GM12892 (cell line): ENCODE measurements around the gene KLHL3.
A peak's percentile ranks its signal among the peaks of the same experiment; 100 is the strongest.

ENCODE experiments used
- DNase-seq: peaks from one replicate; pipeline ENCODE4 v3.0.0; 2011; ENCODE audit not compliant: insufficient read length
- FAIRE-seq: peaks from 2 replicates; lab custom pipeline; 2011; peaks lifted over from hg19 to GRCh38; lab: Jason Lieb, UNC
- POLR2A ChIP-seq: IDR thresholded peaks from 2 replicates; pipeline ENCODE4 v1.6.1; 2011; ENCODE audit warnings: low read depth, low read length, control low read depth
- POLR2AphosphoS5 ChIP-seq: IDR thresholded peaks from 2 replicates; pipeline ENCODE4 v1.6.1; 2011; ENCODE audit warnings: low read depth, low read length, control low read depth
- TAF1 ChIP-seq: IDR thresholded peaks from 2 replicates; pipeline ENCODE4 v1.6.1; 2011; ENCODE audit warnings: low read depth, mild to moderate bottlenecking, control low read depth, low read length, borderline replicate concordance

Gene KLHL3

DNA sequence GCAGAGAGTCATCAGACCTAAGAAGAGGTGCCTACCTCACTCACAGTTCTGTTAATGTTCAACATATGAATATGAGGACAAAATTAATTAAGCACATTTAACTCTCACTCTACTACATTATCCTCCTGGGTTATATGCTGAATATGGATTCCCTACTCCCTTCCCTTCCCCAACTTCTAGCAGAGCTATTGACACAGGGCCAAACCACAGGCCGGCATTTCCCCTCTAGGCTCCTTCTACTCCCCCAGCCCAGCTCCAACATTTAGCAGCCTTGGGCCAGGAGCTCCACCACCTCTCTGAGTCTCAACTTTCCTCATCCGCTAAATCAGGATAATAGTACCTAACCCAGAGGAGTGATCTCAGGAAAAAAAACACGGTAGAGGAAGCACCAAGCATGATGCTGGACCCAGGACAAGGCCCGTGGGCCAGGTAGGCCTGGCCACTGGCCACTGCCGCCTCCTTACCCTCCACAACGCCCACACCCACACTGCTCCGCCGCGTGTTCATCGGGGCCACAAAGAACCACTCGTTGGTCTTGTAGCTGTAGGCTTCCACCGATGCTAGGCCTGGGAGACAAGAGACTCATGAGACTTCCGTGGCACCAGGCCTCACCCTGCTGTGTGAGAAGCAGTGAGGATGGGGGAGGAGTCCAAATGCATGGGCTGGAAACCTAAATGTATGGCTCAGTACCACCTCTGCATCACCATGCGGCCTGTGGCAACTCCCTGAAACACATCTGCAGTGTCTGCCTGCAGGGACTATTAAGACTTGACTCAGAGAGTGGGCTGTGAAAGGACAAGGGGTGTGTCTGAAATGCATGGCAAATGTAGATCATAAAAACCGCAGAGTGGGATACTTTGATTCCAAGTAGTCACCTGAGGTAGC is 98.8 kb downstream of the KLHL3 start:
- no peak for TF ChIP-seq TAF1
- no peak for TF ChIP-seq POLR2AphosphoS5
- TF ChIP-seq POLR2A = no peak
- FAIRE-seq = no peak
- no peak for DNase-seq

DNA sequence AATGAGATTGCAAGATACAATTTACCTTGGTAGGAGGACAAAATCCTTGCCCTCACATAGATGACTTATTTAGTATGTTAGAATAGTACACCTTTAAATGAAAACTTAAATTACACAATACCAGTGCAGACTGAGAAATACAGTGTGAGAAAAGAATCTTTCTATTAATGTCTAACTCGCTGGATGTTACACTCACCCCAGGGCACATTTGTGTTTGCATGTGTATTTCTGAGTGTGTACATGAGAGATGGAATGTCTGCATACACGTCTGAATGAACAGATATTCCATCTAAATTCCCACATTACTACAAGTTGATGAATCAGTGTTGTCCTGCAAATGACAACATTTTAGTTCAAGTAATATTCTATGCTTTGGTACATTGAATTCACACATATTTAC is 99.8 kb downstream of the KLHL3 start:
- no peak for FAIRE-seq
- TF ChIP-seq POLR2A (no peak), POLR2AphosphoS5 (no peak), TAF1 (no peak)
- DNase-seq = no peak

DNA sequence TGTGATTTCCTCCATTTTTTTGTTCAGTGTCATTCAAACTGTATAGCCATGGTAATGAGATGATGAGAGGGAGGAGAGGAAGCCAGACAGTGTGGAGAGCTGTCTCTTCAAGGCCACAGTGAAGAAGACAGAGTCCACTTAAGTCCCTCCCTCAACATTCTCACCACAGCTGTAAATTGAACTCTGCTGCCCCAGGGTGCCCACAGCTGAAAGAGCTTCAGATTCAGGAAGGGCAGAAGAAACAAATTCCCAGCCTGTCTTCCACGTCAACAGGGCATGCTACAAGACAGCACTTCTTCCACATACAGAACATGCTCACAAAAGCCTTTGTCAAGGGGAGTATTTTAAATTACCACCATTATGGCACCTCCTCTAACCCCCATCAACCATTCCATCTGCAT is 100.4 kb downstream of the KLHL3 start:
- DNase-seq (no peak), FAIRE-seq (no peak)
- TF ChIP-seq POLR2A (no peak), TAF1 (no peak), POLR2AphosphoS5 (no peak)

DNA sequence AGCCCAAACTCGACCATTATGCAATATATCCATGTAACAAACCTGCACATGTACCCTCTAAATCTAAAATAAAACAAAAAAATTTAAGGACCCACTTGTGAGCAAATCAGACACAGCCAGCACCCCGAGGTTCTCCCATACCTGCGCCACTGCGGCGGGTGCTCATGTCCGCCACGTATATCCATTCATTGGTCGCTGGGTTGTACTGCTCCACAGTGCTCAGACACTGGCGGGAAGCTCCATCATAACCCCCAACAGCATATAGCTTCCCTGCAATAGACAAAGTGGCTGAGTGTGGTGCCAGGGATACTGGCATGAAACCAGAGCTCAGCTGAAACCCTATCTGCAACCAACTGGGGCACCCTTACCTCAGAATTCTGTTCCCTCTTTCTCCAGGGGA is 102.0 kb downstream of the KLHL3 start:
- FAIRE-seq (no peak), DNase-seq (no peak)
- TF ChIP-seq TAF1 = no peak
- TF ChIP-seq POLR2A = no peak
- TF ChIP-seq POLR2AphosphoS5 = no peak

DNA sequence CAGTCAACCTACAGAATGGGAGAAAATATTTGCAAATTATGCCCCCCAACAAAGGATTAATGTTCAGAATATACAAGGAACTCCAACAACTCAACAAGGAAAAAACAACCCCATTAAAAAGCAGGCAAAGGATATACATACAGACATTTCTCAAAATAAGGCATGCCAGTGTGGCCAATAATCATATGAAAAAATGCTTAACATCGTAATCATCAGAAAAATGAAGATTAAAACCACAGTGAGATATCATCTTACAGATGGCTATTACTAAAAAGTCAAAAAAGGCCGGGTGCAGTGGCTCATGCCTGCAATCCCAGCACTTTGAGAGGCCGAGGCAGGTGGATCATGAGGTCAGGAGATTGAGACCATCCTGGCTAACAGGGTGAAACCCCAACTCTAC is 103.2 kb downstream of the KLHL3 start:
- DNase-seq (no peak), FAIRE-seq (no peak)
- TF ChIP-seq POLR2A = no peak
- TF ChIP-seq TAF1 = no peak
- no peak for TF ChIP-seq POLR2AphosphoS5

DNA sequence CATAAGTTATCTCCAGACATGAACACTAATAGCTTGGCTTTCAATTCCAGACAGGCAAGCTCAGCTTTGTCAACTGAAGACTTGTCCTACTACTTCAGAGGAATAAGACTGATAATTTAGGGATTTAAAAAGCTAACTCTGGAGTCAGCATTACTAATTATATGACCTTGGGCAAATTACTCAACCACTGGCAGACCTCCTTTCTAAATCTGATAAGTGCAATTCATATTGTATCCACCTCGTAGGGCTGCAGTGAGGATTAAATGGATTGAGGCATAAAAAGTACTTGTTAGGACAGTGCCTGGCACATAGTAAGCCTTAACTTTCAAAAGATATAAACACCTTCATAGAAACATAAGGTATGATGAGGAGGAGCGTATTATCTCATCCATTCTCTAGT is 104.4 kb downstream of the KLHL3 start:
- no peak for FAIRE-seq
- TF ChIP-seq POLR2AphosphoS5 (no peak), POLR2A (no peak), TAF1 (no peak)
- DNase-seq = no peak

DNA sequence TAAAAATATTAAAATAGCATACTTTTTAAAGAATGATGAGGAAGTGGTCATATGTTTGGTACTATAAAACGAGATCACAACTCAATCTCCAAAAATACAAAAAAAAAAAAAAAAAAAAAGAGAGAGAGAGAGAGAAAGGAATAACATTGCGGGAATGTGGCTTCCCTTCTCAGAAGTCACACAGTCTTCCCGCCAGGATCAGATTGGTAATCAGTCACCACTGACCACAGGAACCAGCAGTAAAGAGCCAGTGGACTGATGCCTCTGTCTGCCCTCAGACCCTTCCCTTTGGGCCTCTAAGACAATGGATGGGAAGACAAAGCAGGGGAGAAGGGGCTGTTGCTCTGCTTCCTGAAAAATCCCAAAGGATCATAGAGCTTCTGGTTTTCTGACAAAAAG is 104.9 kb downstream of the KLHL3 start:
- TF ChIP-seq POLR2AphosphoS5 (no peak), POLR2A (no peak), TAF1 (no peak)
- no peak for FAIRE-seq
- no peak for DNase-seq

DNA sequence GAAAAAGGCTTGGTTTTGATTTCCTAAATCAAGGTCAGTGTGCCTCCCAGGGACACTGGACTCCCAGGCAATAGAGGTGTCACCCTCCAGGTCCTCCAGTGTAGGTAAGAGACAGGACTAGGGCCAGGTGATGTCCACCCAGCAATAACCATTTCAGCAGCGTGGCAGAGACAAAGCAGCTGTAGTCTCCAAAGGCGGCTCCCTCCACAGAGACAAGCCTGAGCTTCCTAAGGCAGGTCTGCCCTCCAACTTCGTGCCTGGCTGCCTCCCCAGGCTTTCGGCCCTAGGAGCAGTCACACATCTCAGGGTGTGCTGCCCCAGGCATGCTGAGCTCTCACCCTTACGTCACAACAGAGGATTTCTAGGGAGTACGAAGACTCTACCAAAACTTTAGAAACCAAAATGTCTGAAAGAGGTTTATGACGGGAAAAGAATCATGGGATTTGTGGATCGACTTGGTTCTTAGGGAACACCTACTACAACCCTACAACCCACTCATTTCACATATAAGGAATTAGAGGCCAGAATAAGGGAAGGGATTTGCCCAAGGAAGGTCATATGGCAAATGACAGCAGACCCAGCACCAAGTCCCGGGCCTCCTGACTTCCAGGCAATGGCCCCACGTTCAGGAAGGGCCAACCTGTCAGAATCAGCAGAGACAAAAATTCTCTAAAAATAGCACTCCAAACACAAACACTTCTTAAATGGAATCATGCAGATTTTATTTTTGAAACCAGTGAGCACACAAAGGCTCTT is 105.5 kb downstream of the KLHL3 start:
- no peak for FAIRE-seq
- no peak for TF ChIP-seq POLR2AphosphoS5
- no peak for TF ChIP-seq POLR2A
- no peak for TF ChIP-seq TAF1
- no peak for DNase-seq

DNA sequence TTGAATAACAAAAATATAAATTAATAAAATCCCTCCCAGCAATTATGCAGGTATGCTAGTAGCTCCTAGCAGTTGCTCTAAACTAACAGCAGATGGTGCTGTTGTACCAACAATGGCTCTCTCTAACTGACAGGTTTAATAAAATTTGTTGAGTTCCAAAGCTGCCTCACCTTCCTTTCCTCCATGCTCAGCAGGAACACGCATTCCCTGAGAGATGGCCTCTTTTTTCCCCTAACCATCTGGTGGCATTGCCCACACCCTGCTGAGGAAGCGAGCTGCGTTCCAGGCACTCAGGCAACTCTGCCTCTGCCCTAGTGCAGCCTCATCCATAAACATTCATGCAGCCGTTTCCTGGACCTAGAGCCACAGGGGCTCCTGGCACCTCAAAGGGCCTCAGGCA is 106.2 kb downstream of the KLHL3 start:
- FAIRE-seq (peak; percentile 90), DNase-seq (peak; percentile 32)
- TF ChIP-seq POLR2A = no peak
- no peak for TF ChIP-seq POLR2AphosphoS5
- TF ChIP-seq TAF1 = no peak

DNA sequence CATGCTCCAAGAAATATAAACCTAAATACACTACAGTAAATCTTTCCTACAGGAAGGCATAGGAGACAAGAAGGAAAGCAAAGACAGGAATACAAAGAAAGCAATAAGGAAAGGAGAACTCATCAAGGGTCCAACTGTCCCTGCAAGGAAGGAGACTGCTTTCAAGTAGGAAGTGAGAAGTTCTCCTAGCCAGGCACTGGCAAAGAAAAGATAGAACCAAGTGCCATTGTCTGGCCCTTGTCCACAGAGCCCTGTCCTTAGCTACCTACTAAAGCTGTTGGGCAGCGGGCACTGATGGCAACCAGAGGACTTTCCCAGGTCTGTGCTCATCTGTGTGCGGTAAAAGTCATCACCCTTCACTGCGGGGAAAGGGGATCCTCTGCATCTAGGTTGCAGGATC is 108.2 kb downstream of the KLHL3 start:
- TF ChIP-seq POLR2AphosphoS5 (no peak), POLR2A (no peak), TAF1 (no peak)
- DNase-seq = no peak
- no peak for FAIRE-seq

DNA sequence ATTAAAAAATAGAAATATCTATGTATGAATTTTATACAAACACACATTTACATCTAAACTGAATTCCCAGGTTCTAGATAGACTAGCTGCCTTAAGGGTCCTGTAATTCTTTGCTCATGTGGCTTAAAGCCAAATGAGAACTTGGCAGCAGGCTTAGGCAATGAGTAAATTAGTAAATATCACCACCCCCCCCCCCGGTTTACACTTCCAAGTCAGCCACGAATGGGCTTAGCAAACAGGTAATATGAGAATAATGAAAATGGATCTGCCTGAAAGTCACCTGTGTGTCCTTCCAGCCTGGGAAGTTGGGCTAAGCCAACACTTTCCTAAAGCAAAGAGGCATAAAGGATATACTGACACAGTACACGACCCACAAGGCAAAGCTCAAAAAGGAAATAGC is 108.6 kb downstream of the KLHL3 start:
- DNase-seq (no peak), FAIRE-seq (no peak)
- no peak for TF ChIP-seq POLR2AphosphoS5
- TF ChIP-seq POLR2A = no peak
- no peak for TF ChIP-seq TAF1

DNA sequence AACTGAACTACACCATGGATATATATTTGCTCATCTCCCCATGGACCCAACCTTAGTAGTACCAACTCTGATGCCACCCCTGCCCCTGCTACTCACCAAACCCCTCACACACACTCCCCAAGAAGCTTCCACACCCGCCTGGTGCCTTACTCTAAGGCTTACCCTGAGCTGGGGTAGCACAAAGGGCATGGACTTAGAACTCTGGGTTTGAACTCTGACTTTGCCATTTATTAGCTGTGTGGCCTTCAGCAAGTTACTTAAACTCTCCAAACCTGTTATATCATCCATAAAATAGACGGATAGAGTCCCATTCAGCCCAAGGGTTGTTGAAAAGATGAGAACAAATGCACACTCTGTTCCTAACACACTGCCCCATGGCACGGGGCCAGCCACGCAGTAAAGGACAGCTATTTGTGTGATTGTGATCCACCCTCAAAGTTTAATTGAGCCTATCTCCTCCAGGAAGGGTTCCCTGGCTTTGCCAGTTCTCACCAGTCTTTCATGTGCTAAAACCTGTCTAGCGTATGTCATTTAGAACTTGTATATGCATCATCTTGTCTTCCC is 111.0 kb downstream of the KLHL3 start:
- TF ChIP-seq POLR2AphosphoS5 (no peak), POLR2A (no peak), TAF1 (no peak)

More for the DNA sequence above, 111.0 kb downstream of the KLHL3 start:
- no peak for DNase-seq
- no peak for FAIRE-seq
